A549 (cell line): ENCODE results near the gene ETS2.

Experiments
- CTCF ChIP-seq: fragments of >200 bp; sonication (Bioruptor Twin); formaldehyde crosslinking; IDR thresholded peaks from 3 replicates; pipeline ENCODE4 v1.5.1; 2016
- EP300 ChIP-seq, 2 experiments: fragments of >200 bp; sonication (Bioruptor Twin); formaldehyde crosslinking; IDR thresholded peaks; 2 replicates in 1 of 2; 3 replicates in 1 of 2; pipeline ENCODE4 v1.6.1; 2016 to 2017
- HDAC2 ChIP-seq: fragments of 200-600 bp; sonication (generic); IDR thresholded peaks from 2 replicates; pipeline ENCODE4 v1.6.1; 2016
- JUN ChIP-seq, 2 experiments: fragments of >200 bp; sonication (Bioruptor Twin); formaldehyde crosslinking; IDR thresholded peaks; 2 replicates in 1 of 2; 3 replicates in 1 of 2; pipeline ENCODE4 v1.6.1; 2016 to 2017
- MYC ChIP-seq: IDR thresholded peaks from 2 replicates; pipeline ENCODE4 v1.6.1; 2012; ENCODE audit warnings: mild to moderate bottlenecking, inconsistent platforms, low read length, improper control_type of control experiment, borderline replicate concordance
- POLR2A ChIP-seq: IDR thresholded peaks from 2 replicates; pipeline ENCODE4 v1.6.1; 2012; ENCODE audit warnings: mild to moderate bottlenecking, low read length
- TF ChIP-seq, protein P1 (sequence below): IDR thresholded peaks from 2 replicates; pipeline ENCODE4 v1.6.1; 2012
- TF ChIP-seq, protein P2 (sequence below): fragments of 150-350 bp; IDR thresholded peaks from 2 replicates; pipeline ENCODE4 v1.6.1; 2014; ENCODE audit warnings: low read depth, mild to moderate bottlenecking, low read length

GRCh38 chr21:38765056-38765455 is 40.7 kb upstream of the ETS2 start:
- no peak for TF ChIP-seq CTCF
- no peak for TF ChIP-seq EP300 (IDR thresholded peaks at IDR 0.05)
- TF ChIP-seq HDAC2: no peak
- TF ChIP-seq, protein P1, sequence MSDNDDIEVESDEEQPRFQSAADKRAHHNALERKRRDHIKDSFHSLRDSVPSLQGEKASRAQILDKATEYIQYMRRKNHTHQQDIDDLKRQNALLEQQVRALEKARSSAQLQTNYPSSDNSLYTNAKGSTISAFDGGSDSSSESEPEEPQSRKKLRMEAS: no peak
- no peak for TF ChIP-seq MYC
- TF ChIP-seq, protein P2, sequence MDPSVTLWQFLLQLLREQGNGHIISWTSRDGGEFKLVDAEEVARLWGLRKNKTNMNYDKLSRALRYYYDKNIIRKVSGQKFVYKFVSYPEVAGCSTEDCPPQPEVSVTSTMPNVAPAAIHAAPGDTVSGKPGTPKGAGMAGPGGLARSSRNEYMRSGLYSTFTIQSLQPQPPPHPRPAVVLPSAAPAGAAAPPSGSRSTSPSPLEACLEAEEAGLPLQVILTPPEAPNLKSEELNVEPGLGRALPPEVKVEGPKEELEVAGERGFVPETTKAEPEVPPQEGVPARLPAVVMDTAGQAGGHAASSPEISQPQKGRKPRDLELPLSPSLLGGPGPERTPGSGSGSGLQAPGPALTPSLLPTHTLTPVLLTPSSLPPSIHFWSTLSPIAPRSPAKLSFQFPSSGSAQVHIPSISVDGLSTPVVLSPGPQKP: no peak
- TF ChIP-seq POLR2A: no peak
- no peak for TF ChIP-seq JUN (IDR thresholded peaks at IDR 0.05)
